ENCODE results near the gene CTNNA3. TPM values are rescaled to one million over a fixed set of nuclear protein-coding genes. Genes with fewer than 3 reads are reported as not detected.

CTNNA3 gene
- total RNA-seq, 1 donor from 2014 or later = 0.46 TPM

- no peak for TF ChIP-seq CTCF (conservative IDR thresholded peaks at IDR 0.05; ENCODE audit: low read depth, low read length)
- H3K4me3 ChIP-seq (ENCODE audit: low read depth, low read length) = no peak overlapping the region
- DNase-seq (ENCODE audit: low read depth) = no peak
Measured at GRCh38 chr10:66744915-66745314, 951.1 kb downstream of the CTNNA3 start.

GRCh38 chr10:66737241-66737640, 958.8 kb downstream of the CTNNA3 start:
- no peak overlapping the region for H3K4me3 ChIP-seq (ENCODE audit: low read depth, low read length)
- no peak for DNase-seq (ENCODE audit: low read depth)
- no peak for TF ChIP-seq CTCF (conservative IDR thresholded peaks at IDR 0.05; ENCODE audit: low read depth, low read length)

- no peak overlapping the region for H3K4me3 ChIP-seq (ENCODE audit: low read depth, low read length)
- no peak for DNase-seq (ENCODE audit: low read depth)
- TF ChIP-seq CTCF (conservative IDR thresholded peaks at IDR 0.05; ENCODE audit: low read depth, low read length) = no peak
Measured at GRCh38 chr10:66723608-66724400, 972.2 kb downstream of the CTNNA3 start.

GRCh38 chr10:66719483-66719882, 976.5 kb downstream of the CTNNA3 start:
- DNase-seq (ENCODE audit: low read depth) = no peak
- no peak for TF ChIP-seq CTCF (conservative IDR thresholded peaks at IDR 0.05; ENCODE audit: low read depth, low read length)
- no peak overlapping the region for H3K4me3 ChIP-seq (ENCODE audit: low read depth, low read length)

- TF ChIP-seq CTCF (conservative IDR thresholded peaks at IDR 0.05; ENCODE audit: low read depth, low read length) = no peak
- H3K4me3 ChIP-seq (ENCODE audit: low read depth, low read length) = no peak overlapping the region
- peak; percentile 31 for DNase-seq (ENCODE audit: low read depth)
Measured at GRCh38 chr10:66717231-66717981, 978.6 kb downstream of the CTNNA3 start.

- H3K4me3 ChIP-seq (ENCODE audit: low read depth, low read length) = no peak overlapping the region
- no peak for TF ChIP-seq CTCF (conservative IDR thresholded peaks at IDR 0.05; ENCODE audit: low read depth, low read length)
- DNase-seq (ENCODE audit: low read depth) = no peak
Measured at GRCh38 chr10:66714741-66715140, 981.3 kb downstream of the CTNNA3 start.
